Tongue (tissue), 2 donors: ENCODE data around the gene CHMP4A. TPM values are rescaled to one million over a fixed set of nuclear protein-coding genes. Genes with fewer than 3 reads are reported as not detected.

Experiments
- DNase-seq: peaks from one replicate; pipeline ENCODE4 v3.0.0-alpha.2; 2015
- total RNA-seq: library from RNA; depleted of rRNA; stranded (reverse); fragments of >200 nt; gene quantifications from one replicate; pipeline ENCODE4 v1.2.3, GENCODE V29; 2014

Gene CHMP4A
- total RNA-seq, 1 donor from 2014 or later = 47.6 TPM

DNA sequence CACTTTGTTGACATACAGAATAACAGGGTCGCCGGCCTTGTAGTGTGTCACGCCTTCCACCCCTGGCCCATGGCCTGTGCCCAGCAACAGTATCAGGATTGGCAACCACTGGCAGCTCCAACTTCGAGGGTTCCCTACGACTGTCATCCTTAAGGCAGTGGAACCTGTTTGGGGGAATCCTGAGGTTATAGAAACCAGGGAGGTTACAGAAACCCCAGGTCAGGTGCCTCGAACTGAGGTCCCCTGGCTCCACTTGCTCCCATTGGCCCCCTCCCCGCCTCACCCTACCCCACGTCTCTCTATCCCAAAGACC is 18.5 kb downstream of the CHMP4A start:
- no peak for DNase-seq

DNA sequence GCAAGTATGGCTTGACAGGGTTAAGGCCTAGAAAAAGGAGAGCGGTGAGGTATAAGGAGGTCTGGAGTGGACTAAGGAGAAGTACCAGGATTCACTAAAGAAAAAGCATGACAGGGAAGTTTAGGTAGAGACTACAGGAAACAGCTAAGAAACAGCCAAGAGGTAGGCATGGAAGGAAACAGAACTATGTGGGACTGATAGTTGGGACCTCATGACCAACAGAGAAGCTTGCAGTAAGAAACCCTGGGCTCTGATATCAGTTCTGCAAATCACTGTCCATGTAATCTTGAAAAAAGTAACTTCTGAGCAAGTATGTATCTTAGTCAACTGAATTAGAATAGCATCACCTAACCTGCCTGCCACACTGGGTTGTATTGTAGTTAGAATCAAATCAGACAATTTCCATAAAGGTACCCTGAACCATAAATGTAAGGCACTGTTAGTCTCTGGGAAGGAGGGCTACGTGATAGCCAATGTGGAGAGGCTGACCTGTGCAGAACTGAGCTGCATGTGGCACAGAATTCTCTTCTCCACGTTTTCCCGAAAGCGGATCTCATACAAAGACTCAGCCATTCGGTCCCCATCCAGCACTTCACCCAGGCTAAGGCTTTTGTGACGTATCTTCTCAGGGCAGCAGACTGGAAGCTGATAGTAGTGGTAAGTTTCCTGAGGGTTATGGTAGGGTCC is 19.0 kb downstream of the CHMP4A start:
- DNase-seq = no peak

DNA sequence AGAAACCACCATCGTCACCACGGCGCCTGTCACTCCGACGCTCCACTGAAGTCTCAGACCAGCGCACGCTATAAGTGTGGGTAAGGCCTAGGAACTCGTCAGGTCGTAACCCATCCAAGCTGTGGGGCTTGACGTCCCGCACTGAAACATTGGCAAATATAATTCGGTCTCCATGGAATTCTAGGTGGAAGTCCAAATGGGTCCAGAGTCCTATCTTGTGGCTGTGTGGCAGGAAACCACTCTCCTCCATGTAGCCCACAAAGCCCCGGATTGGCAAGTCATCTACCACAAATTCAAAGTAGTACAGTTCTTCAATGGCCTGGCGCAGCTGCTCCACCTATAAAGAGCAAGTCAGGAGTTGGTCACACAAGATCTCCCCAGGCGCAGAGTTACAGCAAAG is 20.4 kb downstream of the CHMP4A start:
- DNase-seq = no peak

DNA sequence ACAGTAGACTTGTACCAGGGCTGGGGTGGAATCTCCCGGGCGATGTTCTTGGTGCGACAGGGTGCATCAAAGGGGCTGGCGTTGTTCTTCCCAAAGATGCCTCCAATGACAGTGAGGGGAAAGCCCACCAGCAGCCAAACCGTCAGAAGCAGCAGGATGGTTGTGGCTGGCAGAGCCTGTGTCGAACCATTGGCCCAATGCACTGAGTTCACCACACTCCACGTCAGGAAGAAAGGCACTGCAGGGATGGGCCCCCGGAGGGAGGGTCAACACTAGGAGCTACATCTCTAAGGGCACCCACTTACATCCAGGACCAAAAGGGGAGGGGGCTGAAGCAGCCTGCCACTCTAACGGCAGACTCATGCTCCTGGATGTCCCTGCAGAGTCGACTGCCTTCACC is 22.9 kb downstream of the CHMP4A start:
- DNase-seq = no peak

DNA sequence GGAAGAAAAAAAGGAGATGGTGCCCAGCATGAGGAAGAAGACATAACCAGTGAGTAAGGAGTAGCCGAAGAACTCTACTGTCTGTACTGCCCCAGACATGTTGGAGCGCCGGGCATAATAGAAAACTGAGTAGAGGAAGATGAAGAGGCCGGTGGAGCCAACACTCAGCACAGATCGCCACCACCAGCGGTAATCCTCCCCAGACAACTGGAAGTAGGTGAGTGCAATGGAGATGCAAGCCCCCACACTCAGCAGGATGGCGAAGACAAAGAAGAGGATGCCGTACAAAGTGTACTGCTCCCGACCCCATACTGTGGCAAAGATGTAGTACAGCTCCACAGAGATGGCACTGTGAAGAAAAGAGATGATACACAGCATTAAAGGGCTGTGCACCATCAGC is 23.8 kb downstream of the CHMP4A start:
- DNase-seq = no peak

DNA sequence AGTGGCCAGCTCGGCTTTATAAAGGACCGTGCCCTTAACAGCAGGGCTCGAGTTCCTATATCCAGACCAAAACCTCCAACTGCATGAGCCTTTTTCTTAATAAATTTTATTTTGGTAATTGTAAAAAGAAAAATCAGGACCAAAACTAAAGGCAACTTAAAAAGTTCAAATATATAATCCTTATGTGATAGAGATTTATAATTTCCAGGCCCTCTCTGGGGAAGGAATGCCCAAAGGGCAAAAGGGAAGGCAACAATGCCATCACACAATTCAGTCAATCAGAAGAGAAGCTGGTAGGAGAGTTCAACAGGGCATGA is 24.3 kb downstream of the CHMP4A start:
- no peak for DNase-seq

DNA sequence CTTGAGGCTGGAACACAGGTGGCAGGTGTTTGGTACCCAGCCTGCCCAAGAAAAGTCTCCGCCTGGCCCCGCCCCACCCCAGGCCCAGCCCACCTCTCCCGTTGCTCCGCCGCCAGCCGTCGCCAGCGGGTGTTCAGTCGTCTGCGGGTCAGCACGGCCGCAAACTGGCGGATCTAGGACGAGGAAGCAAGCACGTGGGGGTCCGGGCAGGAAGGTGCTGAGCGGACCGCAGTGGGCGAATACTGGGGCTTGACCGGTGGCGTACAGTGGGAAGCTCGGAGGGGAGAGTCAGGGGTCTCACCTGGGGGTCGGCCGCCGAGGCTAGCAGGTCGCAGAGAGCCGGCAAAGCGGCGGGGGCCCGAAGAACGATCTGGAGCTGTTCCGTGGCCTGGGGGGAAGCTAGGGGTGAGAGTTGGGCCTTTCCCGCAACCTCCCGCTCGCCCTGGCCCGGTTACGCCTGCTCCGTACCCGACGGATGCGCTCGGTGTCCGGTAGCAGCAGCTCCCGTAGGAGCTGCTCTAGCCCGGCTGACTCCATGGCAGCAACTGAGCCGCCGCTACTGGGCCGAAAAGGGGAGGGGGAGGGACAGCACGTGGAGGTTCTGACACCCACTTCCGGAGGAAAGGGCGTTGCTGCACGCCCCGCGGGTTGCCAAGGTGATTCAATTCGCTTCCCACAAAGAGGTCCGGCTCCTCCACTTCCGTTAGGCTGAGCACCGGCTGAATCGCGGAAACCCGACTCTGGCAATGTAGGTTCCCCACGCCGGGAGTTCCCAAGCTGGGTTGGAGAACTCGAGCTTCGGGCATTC is 24.8 kb downstream of the CHMP4A start, which contains the start of gene IPO4:
Gene IPO4, minus strand, starts transcription at position 566 of the 808 bp plus-strand sequence. Its CDS starts 29 bp downstream, at position 537.
- DNase-seq = peak; percentile 98

DNA sequence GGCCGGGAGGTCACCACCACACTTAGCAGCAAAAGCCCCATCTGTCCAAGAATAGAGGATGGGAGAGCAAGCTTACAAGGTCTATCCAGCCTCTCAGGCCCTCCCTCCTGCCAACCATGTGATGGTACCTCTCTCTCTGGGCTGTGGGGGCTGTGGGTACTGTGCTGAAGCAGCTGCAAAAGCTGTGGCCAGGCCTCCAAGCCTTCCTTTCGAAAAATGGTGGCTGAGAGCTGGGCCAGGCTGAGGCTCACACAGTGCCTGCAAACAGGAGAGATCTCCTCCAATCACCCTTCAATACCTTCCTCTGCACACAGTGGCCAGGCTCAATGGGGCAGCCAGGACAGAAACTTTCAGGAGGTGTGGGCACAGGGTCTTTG is 25.8 kb downstream of the CHMP4A start:
- DNase-seq = no peak

DNA sequence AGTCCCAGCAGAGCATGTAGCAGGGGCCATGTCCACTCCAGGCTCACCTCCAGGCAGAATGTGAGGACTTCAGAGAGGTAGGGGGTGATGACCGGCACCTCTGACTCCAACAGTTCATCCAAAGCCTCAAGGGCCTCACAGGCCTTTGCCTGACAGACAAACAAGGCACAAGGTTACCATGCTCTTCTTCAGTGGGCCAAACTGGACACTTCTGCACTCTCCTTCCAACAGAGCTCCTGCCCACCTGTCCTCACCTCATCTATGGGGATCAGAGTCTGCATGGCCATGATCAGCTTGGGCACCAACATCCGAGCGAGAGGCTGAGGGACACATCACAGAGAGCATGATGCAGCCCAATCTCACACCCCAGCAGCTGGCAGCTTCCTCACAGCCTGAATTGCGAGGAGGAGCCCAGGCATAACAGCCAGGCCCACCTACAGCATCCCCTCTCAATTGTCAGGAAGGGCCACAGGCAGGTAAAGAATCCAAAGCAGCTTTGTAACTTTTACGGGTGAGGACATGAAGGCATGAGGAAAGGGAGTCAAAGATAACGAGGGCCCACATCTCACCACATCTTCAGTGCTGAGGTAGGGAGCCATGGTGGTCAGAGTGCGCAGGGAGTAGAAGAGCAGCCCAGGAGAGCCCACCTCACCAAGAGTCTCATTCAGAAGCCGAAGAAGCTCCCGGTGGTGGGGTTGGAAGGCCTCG is 26.3 kb downstream of the CHMP4A start:
- no peak for DNase-seq

DNA sequence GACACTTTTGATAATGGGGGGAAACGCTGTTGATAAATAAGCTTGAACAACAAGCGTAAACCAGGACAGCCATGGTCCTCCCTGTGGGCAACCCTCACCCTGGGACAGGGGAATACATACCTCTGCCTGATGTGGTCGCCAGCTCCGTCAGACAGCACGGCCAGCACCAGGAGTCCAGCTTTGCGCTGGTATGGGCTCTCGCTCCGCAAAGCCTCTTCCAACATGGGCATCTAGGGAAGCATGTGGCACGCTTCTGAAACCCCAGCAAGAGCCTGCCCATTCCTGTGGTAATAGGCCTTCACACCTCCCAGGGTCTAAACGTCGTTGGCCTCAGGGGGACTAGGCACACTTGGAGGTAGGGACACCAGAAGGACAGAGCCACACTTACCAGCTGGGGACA is 27.5 kb downstream of the CHMP4A start:
- DNase-seq = no peak

DNA sequence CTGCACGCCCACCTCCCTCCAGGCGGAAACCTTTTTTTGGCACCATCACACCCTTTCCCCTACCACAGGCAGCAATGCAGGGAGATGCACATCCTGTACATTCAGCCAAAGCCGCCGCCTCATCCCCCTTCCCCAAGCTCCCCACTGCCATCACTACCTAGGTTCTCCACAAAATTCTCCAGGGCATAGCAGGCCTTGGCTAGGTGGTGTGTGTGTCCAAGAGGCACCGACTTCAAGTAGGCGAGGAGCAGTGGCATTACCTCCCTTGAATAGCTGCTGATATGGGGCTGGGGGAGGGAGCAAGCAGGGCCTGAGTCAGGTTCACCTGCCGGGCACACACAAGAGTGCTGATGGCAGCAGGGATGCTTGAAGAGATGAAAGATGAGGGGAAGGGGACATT is 28.3 kb downstream of the CHMP4A start:
- no peak for DNase-seq

DNA sequence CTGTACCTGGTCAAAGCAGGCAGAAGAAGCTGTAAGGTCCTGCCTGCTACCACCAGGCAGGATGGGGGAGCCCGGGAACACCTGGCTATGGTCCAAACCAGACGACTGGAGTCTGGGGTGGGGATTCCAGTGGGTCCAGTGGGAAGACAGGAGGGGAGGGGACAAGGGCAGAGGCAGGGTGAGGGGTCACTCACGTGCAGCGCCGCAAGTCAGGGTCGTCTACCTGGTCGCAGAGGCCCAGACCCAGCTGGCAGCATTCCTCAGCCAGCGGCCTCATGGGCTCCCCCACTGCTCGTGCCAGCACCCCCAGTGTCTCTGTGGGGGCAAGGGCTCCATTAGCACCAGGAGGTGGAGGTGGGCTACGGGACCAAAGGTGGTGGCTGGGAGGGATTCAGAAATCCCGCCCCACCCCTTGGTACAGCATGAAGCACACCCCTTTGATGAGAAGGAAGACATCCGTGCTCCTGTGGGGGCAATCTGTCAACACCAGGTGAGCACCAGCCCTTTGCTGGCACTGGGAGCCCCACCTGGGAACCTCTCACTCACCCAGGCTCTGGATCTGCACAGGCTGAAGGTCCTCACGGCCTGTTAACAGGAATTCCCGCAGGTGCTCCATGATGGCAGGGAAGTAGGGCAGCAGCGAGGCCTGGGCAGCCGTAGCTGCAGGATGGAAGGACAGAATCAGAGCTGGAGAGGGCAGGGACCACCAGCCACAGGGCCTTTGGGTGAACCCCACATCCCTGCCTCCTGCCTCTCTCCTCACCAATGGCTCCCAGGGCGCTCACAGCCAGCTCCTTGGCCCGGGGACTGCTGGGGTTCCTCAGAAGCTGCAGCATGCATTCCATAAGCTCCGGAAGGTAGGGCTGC is 29.0 kb downstream of the CHMP4A start:
- no peak for DNase-seq

DNA sequence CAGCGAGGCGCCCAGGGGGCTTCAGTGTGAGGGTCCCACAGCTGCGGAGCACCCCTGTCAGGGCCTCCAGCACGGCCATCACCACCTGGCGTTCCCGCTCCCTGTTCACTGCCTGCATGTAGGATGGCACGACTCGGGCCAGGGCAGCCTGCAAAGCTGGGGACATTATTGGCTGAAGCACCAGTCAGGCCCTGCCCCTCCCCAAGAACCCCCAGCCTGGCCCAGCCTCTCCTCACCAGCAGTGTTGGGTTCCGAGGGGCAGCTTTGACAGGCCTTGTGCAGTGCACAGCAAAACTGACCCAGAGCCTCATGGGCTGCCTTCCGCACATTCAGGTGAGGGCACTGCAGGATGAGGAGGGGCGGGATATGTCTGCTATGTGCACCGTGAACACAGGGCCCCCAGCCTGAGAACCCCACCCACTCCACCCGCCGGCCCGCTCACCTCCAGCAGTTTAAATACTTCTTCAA is 30.2 kb downstream of the CHMP4A start:
- DNase-seq = no peak

DNA sequence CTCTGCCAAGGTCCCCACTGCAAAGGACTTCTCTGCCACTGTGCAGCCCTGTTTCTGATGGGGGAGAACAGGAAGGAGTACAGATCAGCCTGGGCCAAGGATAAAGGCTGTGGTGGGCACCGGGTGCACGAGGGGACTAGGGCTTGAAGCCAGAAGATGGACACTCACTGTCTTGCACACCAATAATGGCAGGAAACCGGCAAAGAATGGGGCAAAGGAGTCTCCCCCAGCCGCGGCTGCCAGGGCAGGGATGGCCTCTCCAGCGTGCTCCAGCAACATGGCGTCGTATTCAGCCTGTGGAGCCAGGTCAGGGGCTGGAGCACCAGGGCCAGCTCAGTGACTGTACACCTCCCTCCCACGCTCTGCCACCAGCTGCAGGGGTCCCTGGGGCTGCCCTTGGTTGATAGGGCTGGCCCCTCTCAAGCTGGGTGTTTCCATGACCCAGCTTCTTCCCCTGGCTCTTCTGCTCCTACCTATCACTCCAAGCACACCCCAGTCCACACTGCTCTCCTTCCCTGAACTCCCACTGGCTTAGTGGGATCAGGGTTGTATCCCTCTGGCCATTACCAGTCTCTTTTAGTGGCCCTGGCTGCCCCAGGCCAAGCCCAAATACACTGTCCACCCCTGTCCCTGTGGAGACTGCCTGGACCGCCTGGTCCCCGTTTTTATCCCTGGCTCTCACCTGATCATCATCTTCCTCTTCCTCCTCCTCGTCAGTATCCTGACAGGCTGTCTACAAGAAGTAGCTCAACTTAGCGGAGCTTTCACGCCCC is 31.0 kb downstream of the CHMP4A start:
- no peak for DNase-seq

DNA sequence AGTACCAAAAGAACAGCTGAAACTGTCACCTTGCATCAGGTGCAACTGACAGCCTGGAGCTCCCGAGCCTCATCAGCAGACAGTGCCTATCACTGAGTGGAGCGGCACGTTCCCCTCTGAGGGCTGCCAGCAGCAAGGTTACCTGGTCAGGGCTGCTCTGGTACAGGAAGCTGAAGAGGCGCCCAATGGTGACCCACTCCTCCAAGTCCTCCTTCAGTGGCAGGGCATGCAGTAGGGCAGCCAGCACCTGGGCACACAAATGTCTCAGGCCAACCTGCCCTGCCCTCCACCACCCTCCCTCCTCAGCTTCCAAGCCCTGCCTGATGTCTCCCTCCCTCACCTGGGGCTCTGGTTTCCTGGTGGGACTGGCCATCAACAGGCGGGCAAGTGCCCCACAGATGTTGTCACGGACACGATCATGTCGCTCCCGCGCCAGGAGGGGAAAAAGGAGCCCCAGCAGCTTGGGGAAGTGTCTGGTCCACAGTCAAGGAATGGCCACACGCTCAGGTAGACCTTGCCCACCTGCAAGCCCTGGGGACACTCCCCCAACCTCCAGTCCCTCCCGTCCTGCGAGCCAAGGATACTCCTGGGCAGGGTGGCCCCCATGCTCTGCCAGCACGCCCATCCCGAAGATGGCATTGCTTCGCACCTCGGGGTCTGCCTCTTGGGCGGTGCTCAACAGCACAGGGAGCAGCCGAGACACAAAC is 31.8 kb downstream of the CHMP4A start:
- no peak for DNase-seq

DNA sequence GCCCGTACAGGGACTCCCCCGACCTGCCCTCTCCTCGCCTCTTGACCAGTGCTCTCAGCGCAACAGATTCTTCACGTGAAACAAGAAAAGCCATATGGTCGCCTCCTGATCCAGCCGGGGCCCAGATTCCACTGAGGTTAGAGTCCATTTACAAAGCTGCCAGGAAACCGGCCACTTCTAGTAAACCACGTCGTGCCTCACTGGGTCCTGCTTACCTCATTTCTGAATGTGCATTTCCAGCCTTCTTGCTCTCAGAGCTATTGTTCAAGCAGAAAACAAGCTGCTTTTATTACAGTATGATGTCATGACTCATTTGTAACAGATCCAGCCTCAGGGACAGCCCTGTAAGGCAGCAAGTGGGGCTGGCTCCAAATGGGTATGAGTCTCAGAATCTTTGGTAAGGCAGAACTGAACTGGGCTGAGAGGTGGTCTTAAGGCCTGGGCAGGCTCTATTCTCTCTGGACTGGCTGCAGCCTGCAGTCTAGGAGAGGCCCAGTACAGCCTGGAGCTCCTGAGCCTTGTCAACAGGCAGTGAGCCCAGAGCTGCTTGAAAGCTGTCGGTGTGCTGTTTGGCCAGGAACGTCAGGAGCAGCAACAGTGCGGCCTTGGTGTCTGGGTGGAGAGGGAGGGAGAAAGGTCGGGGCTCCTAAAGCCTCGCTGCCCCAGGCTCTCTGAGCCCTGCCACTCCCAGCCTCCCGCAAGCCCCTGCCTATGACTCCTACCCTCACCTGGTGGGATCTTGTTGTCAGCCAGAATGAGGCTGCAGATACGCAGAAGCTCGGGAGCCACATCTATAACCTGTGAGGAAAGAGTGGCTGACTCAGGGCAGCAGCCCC is 33.1 kb downstream of the CHMP4A start:
- peak; percentile 13 for DNase-seq

DNA sequence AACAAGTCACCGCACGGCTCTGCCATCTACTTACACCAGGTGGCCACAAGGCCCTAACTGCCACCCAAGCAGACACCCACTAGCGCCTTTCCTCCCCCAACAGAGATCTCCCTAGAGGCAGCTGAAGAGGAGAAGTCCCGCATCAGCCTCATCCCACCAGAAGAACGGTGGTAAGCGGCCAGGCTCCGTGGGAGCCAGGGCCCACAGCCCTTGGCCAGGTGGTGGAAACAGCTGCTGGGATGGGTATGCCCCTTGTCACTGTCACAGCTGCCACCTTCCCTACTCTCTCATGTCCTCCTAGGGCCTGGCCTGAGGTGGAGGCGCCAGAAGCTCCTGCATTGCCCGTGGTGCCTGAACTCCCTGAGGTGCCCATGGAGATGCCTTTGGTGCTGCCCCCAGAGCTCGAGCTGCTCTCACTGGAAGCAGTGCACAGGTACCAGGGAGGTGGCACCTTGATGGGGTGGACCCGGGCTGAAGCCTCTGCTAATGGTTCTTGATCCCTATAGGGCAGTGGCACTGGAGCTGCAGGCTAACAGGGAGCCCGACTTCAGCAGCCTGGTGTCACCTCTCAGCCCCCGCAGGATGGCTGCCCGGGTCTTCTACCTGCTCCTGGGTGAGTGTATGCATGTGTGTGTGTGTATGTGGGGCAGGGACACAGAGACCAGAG is 33.9 kb downstream of the CHMP4A start:
- DNase-seq = no peak

DNA sequence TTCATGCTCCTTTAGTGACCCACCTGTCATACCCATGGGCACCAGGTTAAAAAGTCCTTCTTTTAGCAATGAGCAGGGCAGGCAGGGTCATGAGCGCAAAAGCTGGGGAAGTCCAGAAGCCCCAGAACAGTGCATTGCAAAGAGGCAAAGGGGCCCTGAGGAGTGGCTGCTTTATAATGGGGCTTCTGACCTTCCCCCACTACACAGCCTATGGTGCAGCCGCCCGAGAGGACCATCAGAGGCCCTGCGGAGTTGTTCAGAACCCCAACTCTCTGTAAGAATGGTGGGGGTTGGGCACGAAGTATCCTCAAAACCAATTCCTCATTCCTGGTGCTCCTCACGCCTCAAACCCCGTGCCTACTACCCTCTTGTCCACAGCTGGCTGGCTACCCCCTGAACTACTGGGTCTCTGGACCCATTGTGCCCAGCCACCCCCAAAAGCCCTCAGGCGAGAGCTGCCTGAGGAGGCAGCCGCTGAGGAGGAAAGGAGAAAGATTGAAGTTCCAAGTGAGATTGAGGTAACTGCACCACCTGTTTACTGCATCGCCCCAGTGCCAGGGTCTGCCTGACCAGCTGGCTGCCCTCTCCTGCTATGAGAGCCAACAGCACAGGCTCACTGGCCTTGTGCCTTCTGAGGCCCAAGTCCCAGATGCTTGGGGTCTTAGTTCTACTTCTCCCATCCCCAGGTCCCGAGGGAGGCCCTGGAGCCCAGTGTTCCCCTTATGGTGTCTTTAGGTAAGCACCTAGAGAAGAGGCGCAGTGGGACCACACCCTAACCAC is 34.7 kb downstream of the CHMP4A start:
- DNase-seq = no peak

DNA sequence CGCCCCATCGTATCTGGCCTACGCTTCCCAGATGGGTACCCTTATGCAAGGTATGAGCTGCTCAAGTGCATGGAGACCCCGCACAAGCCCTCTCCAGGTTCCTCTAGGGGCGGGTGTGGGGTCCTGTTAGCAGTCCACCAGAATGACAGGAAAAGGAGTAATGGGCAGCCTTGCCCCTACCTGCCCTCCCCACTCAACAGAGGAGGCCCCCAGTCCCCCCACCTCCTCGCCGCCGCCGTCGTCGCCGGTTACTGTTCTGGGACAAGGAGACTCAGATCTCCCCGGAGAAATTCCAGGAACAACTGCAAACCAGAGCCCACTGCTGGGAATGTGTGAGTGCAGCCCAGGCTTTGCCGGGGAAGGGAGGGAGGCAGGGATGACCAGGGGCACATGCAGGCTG is 35.4 kb downstream of the CHMP4A start:
- DNase-seq = no peak
